Measurements from ENCODE around the gene SLC2A13.

The SLC2A13 gene

GRCh38 chr12:40101747-40102146, 4.1 kb downstream of the SLC2A13 start:
- Histone ChIP-seq H3K4me1 (ENCODE audit: control insufficient read depth, insufficient read depth, low read length) (no peaks in the 10 kb centered on the region), H3K36me3 (ENCODE audit: control insufficient read depth, insufficient read depth, low read length) (no peaks in the 10 kb centered on the region), H3K4me3 (ENCODE audit: low read depth, low read length) (no peak overlapping the region), H3K27me3 (ENCODE audit: control insufficient read depth, insufficient read depth, low read length) (peaks cover 8% of the 10 kb centered on the region), H3K9ac (ENCODE audit: low read depth, low read length) (no peak overlapping the region), H3K9me3 (ENCODE audit: control insufficient read depth, insufficient read depth, low read length) (no peaks in the 10 kb centered on the region)

- Histone ChIP-seq H3K4me1 (ENCODE audit: control insufficient read depth, insufficient read depth, low read length) (no peaks in the 10 kb centered on the region), H3K9ac (ENCODE audit: low read depth, low read length) (no peak overlapping the region), H3K9me3 (ENCODE audit: control insufficient read depth, insufficient read depth, low read length) (no peaks in the 10 kb centered on the region), H3K36me3 (ENCODE audit: control insufficient read depth, insufficient read depth, low read length) (no peaks in the 10 kb centered on the region), H3K4me3 (ENCODE audit: low read depth, low read length) (no peak overlapping the region), H3K27me3 (ENCODE audit: control insufficient read depth, insufficient read depth, low read length) (peaks cover 2% of the 10 kb centered on the region)
Observed at GRCh38 chr12:40099423-40099853, 6.4 kb downstream of the SLC2A13 start.

DNA sequence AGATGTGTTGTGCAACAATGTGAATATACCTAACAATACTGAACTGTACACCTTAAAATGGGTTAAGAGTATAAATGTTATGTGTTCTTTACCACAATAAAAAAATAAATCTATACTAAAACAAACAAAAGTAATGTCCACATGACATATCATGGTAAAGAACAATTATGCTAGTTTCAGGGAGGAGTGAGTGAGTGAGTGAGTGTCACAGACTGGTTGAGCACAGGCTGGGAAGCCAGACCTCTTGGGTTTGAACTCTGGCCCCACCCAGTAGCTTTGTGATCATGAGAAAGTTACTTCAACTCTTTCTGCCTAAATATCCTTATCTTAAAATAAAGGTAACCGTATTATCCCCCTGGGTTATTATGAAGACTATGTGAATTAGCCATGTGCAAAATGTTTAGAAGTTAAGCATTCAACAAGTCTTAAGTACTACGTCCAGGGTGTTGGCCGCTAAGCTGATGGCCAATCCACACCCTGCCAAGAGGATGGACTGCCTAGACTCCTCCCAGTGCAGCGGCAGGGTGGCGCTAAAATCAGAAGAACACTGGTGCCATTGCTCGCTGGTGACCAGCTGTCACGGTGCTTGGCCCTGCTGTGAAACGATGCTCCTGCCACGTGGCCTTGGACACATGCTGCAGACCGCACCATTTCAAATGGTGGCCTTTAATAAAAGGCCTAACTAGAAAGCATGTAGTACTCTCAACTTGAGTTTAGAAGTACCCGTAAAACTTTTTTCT, 7.3 kb downstream of the SLC2A13 start:
- H3K9me3 ChIP-seq (ENCODE audit: control insufficient read depth, insufficient read depth, low read length) = no peaks in the 10 kb centered on the region
- H3K27me3 ChIP-seq (ENCODE audit: control insufficient read depth, insufficient read depth, low read length) = no peaks in the 10 kb centered on the region
- no peak overlapping the region for H3K4me3 ChIP-seq (ENCODE audit: low read depth, low read length)
- H3K36me3 ChIP-seq (ENCODE audit: control insufficient read depth, insufficient read depth, low read length) = no peaks in the 10 kb centered on the region
- H3K4me1 ChIP-seq (ENCODE audit: control insufficient read depth, insufficient read depth, low read length) = no peaks in the 10 kb centered on the region
- no peak overlapping the region for H3K9ac ChIP-seq (ENCODE audit: low read depth, low read length)

- H3K4me3 ChIP-seq (ENCODE audit: low read depth, low read length) = no peak overlapping the region
- no peaks in the 10 kb centered on the region for H3K36me3 ChIP-seq (ENCODE audit: control insufficient read depth, insufficient read depth, low read length)
- no peaks in the 10 kb centered on the region for H3K9me3 ChIP-seq (ENCODE audit: control insufficient read depth, insufficient read depth, low read length)
- H3K9ac ChIP-seq (ENCODE audit: low read depth, low read length) = no peak overlapping the region
- no peaks in the 10 kb centered on the region for H3K27me3 ChIP-seq (ENCODE audit: control insufficient read depth, insufficient read depth, low read length)
- H3K4me1 ChIP-seq (ENCODE audit: control insufficient read depth, insufficient read depth, low read length) = no peaks in the 10 kb centered on the region
Observed at GRCh38 chr12:40093512-40093911, 12.4 kb downstream of the SLC2A13 start.

DNA sequence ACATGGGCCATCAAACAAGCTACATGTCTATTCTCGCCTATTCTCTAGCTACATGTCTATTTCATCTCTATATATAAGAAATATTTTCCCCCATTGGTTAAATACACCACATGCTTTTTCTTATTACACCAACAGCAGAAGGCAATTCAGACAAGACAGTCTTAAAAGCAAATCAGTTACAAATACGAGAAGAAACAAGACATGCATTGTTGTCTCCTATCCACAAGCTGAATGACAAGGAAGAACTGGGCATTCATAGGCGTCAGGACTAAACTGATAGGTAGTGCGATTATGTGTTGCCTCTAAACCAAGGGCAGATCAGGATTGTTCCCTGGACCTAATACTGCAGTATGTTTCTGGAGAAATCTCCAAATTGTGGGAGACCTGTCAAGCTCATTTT, 19.4 kb downstream of the SLC2A13 start:
- Histone ChIP-seq H3K36me3 (ENCODE audit: control insufficient read depth, insufficient read depth, low read length) (peaks cover 3% of the 10 kb centered on the region), H3K4me1 (ENCODE audit: control insufficient read depth, insufficient read depth, low read length) (no peaks in the 10 kb centered on the region), H3K4me3 (ENCODE audit: low read depth, low read length) (no peak overlapping the region), H3K9me3 (ENCODE audit: control insufficient read depth, insufficient read depth, low read length) (peaks cover 7% of the 10 kb centered on the region), H3K9ac (ENCODE audit: low read depth, low read length) (no peak overlapping the region), H3K27me3 (ENCODE audit: control insufficient read depth, insufficient read depth, low read length) (no peaks in the 10 kb centered on the region)

- Histone ChIP-seq H3K9ac (ENCODE audit: low read depth, low read length) (no peak overlapping the region), H3K4me3 (ENCODE audit: low read depth, low read length) (no peak overlapping the region), H3K27me3 (ENCODE audit: control insufficient read depth, insufficient read depth, low read length) (no peaks in the 10 kb centered on the region), H3K4me1 (ENCODE audit: control insufficient read depth, insufficient read depth, low read length) (no peaks in the 10 kb centered on the region), H3K36me3 (ENCODE audit: control insufficient read depth, insufficient read depth, low read length) (no peaks in the 10 kb centered on the region), H3K9me3 (ENCODE audit: control insufficient read depth, insufficient read depth, low read length) (peaks cover 13% of the 10 kb centered on the region)
Observed at GRCh38 chr12:40078266-40078665, 27.6 kb downstream of the SLC2A13 start.

GRCh38 chr12:40075458-40075857, 30.4 kb downstream of the SLC2A13 start:
- peaks cover 6% of the 10 kb centered on the region for H3K9me3 ChIP-seq (ENCODE audit: control insufficient read depth, insufficient read depth, low read length)
- no peak overlapping the region for H3K9ac ChIP-seq (ENCODE audit: low read depth, low read length)
- H3K4me1 ChIP-seq (ENCODE audit: control insufficient read depth, insufficient read depth, low read length) = no peaks in the 10 kb centered on the region
- no peak overlapping the region for H3K4me3 ChIP-seq (ENCODE audit: low read depth, low read length)
- no peaks in the 10 kb centered on the region for H3K27me3 ChIP-seq (ENCODE audit: control insufficient read depth, insufficient read depth, low read length)
- no peaks in the 10 kb centered on the region for H3K36me3 ChIP-seq (ENCODE audit: control insufficient read depth, insufficient read depth, low read length)

GRCh38 chr12:40068416-40068815, 37.5 kb downstream of the SLC2A13 start:
- Histone ChIP-seq H3K9me3 (ENCODE audit: control insufficient read depth, insufficient read depth, low read length) (no peaks in the 10 kb centered on the region), H3K4me3 (ENCODE audit: low read depth, low read length) (no peak overlapping the region), H3K9ac (ENCODE audit: low read depth, low read length) (no peak overlapping the region), H3K36me3 (ENCODE audit: control insufficient read depth, insufficient read depth, low read length) (no peaks in the 10 kb centered on the region), H3K4me1 (ENCODE audit: control insufficient read depth, insufficient read depth, low read length) (no peaks in the 10 kb centered on the region), H3K27me3 (ENCODE audit: control insufficient read depth, insufficient read depth, low read length) (no peaks in the 10 kb centered on the region)

- H3K9me3 ChIP-seq (ENCODE audit: control insufficient read depth, insufficient read depth, low read length) = no peaks in the 10 kb centered on the region
- no peak overlapping the region for H3K4me3 ChIP-seq (ENCODE audit: low read depth, low read length)
- H3K4me1 ChIP-seq (ENCODE audit: control insufficient read depth, insufficient read depth, low read length) = no peaks in the 10 kb centered on the region
Observed at GRCh38 chr12:40065636-40066035, 40.2 kb downstream of the SLC2A13 start.

GRCh38 chr12:40063414-40063813, 42.5 kb downstream of the SLC2A13 start:
- Histone ChIP-seq H3K27me3 (ENCODE audit: control insufficient read depth, insufficient read depth, low read length) (no peaks in the 10 kb centered on the region), H3K4me1 (ENCODE audit: control insufficient read depth, insufficient read depth, low read length) (no peaks in the 10 kb centered on the region), H3K36me3 (ENCODE audit: control insufficient read depth, insufficient read depth, low read length) (no peaks in the 10 kb centered on the region), H3K9ac (ENCODE audit: low read depth, low read length) (no peak overlapping the region), H3K4me3 (ENCODE audit: low read depth, low read length) (no peak overlapping the region), H3K9me3 (ENCODE audit: control insufficient read depth, insufficient read depth, low read length) (no peaks in the 10 kb centered on the region)

More at GRCh38 chr12:40065636-40066035, 40.2 kb downstream of the SLC2A13 start:
- no peaks in the 10 kb centered on the region for H3K36me3 ChIP-seq (ENCODE audit: control insufficient read depth, insufficient read depth, low read length)
- no peaks in the 10 kb centered on the region for H3K27me3 ChIP-seq (ENCODE audit: control insufficient read depth, insufficient read depth, low read length)
- H3K9ac ChIP-seq (ENCODE audit: low read depth, low read length) = no peak overlapping the region

DNA sequence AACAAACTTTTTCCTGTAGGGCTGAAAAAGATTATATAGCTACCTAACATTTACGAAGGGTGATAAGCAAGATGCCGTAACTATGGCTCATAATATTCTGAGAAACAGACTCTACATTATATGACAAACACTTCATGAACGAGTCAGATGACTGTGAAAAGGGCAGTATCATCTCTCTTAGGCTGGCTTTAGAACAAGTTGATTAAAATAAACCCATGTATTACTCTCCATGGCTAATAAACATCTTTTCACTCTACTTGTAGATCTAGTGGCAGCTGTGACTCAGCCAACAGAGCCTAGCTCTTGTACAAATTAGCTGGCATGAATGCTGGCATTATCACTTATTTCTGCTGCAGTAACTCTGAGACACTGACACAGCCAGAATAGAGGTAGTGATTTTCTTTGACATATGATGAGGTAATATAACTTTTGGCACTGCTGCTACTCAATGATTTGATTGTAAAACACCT, 47.1 kb downstream of the SLC2A13 start:
- no peaks in the 10 kb centered on the region for H3K27me3 ChIP-seq (ENCODE audit: control insufficient read depth, insufficient read depth, low read length)
- no peaks in the 10 kb centered on the region for H3K36me3 ChIP-seq (ENCODE audit: control insufficient read depth, insufficient read depth, low read length)
- no peak overlapping the region for H3K4me3 ChIP-seq (ENCODE audit: low read depth, low read length)
- H3K4me1 ChIP-seq (ENCODE audit: control insufficient read depth, insufficient read depth, low read length) = no peaks in the 10 kb centered on the region
- no peak overlapping the region for H3K9ac ChIP-seq (ENCODE audit: low read depth, low read length)
- no peaks in the 10 kb centered on the region for H3K9me3 ChIP-seq (ENCODE audit: control insufficient read depth, insufficient read depth, low read length)

- Histone ChIP-seq H3K4me3 (ENCODE audit: low read depth, low read length) (no peak overlapping the region), H3K27me3 (ENCODE audit: control insufficient read depth, insufficient read depth, low read length) (no peaks in the 10 kb centered on the region), H3K9me3 (ENCODE audit: control insufficient read depth, insufficient read depth, low read length) (no peaks in the 10 kb centered on the region), H3K9ac (ENCODE audit: low read depth, low read length) (no peak overlapping the region), H3K4me1 (ENCODE audit: control insufficient read depth, insufficient read depth, low read length) (no peaks in the 10 kb centered on the region), H3K36me3 (ENCODE audit: control insufficient read depth, insufficient read depth, low read length) (no peaks in the 10 kb centered on the region)
Observed at GRCh38 chr12:40056373-40056772, 49.5 kb downstream of the SLC2A13 start.
